ENCODE data around the gene LTV1.
A peak's percentile ranks its signal among the peaks of the same experiment; 100 is the strongest.
"Not testable (repeated sequence)": the region's sequence is repeated elsewhere in the genome, so short reads cannot be mapped to it uniquely, and the experiment has no call there.

Gene LTV1

GRCh38 chr6:143842902-143843676 lies at the start of gene LTV1:
LTV1 (plus strand) TSS chr6:143843338; CDS start chr6:143843478, 140 bp downstream.
- DNase-seq = peak; percentile 58 to 98 (median 95)

- DNase-seq = not testable (repeated sequence)
Measured at GRCh38 chr6:143796551-143796950, 46.6 kb upstream of the LTV1 start.

GRCh38 chr6:143798487-143798886 lies 44.7 kb upstream of the LTV1 start:
- DNase-seq = not testable (repeated sequence)

GRCh38 chr6:143802833-143803565 lies 40.1 kb upstream of the LTV1 start:
- DNase-seq = no peak

- DNase-seq = no peak
Measured at GRCh38 chr6:143803769-143804568, 39.2 kb upstream of the LTV1 start.

GRCh38 chr6:143804835-143805239 lies 38.3 kb upstream of the LTV1 start:
- no peak for DNase-seq

- DNase-seq = no peak
Measured at GRCh38 chr6:143806282-143807102, 36.6 kb upstream of the LTV1 start.

- peak in 1 of 51 donors; percentile 6 for DNase-seq
Measured at GRCh38 chr6:143807103-143807772, 35.9 kb upstream of the LTV1 start.

- DNase-seq = no peak
Measured at GRCh38 chr6:143810745-143811144, 32.4 kb upstream of the LTV1 start.

- DNase-seq = no peak
Measured at GRCh38 chr6:143811501-143812157, 31.5 kb upstream of the LTV1 start.

GRCh38 chr6:143817621-143818020 lies 25.5 kb upstream of the LTV1 start:
- no peak for DNase-seq

GRCh38 chr6:143821359-143821758 lies 21.8 kb upstream of the LTV1 start:
- DNase-seq = no peak

GRCh38 chr6:143822584-143823024 lies 20.5 kb upstream of the LTV1 start:
- DNase-seq = no peak

- no peak for DNase-seq
Measured at GRCh38 chr6:143823548-143823947, 19.6 kb upstream of the LTV1 start.

- DNase-seq = no peak
Measured at GRCh38 chr6:143828572-143828971, 14.6 kb upstream of the LTV1 start.

- no peak for DNase-seq
Measured at GRCh38 chr6:143836150-143836549, 7.0 kb upstream of the LTV1 start.

- no peak for DNase-seq
Measured at GRCh38 chr6:143838395-143838794, 4.7 kb upstream of the LTV1 start.

GRCh38 chr6:143839196-143839595 lies 3.9 kb upstream of the LTV1 start:
- no peak for DNase-seq

GRCh38 chr6:143840595-143841265 lies 2.4 kb upstream of the LTV1 start:
- no peak for DNase-seq
